Inflammatory macrophage (primary cell): ENCODE measurements around the gene FGFBP1.

ENCODE experiments used
- DNase-seq, 2 donors: peaks; one replicate each; pipeline ENCODE4 v3.0.0-alpha.2; 2020 to 2022

The FGFBP1 gene

DNA sequence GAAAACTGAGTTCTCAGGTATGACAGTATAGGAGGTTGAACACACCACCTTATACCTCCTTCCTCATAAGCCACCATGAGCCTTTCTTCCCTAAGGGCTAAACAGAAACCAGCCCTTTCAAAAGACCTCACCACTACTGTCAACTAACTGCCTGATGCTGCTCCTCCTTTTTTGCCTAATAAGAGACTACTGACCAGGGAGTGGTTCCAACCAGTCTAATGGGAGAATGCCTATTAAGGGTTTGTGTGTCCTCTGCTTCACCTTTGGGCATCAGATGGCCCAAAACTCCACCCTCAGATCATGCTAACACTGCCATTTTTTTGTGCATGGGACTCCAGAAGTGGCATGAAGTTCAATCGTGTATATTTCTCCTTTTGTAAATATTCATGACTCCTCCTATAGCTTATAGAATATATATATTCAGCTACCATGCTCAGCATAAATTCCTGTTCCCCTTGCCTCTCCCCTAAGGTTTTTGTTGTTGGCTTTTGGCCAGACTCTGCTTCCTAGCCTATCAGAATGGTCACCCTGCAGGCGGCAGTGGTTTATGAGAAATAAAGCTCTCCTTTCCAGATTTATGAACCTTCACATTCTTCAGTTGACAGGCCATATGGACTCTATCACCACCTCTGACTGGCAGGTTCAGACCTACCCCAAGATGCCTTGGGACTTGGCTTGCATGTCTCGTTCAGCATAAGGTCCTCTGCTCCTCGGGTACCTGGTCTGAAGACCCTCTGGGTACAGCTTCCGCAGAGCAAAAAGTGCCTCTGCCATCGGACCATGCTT lies 28.2 kb downstream of the FGFBP1 start:
- no peak for DNase-seq

DNA sequence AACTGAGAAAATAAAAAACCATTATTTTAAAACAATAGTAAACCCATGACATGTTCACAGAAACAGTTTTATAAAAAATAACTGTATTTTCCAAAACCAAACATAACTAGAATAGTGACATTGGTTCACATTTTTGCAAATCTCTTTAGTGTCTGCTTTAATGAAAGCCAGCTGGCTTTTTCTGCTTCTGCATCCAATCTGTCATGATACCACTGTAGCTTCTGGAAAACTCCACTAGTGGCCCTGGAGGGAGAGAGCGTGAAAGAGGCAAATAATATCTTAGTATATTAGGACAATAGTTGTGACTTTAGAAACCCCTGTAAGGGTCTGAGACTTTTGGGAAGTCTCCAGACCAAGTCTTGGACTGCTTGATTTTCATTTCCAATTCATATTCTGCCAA lies 31.1 kb downstream of the FGFBP1 start:
- no peak for DNase-seq

DNA sequence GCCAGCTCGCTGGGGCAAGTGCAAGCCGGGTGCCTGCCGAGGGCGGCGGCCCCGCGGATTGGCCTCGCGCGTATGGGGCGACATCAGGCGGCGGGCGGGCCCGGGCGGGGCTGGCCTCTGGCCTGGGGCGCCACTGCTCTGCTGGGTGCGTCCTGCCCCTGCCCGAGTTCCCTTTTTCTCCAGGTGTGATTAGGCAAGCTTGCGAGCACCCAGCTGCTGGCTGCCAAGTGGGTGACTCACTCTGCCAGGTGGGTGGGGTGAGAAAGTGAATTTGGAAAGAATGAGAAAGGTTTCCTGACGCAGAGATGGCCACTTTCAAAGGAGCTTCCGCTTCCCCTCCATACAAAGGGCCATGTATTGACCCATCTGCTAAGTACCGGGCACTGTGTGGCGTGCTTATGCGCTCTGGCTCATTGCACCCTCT lies 32.5 kb downstream of the FGFBP1 start:
- peak; percentile 25 to 37 for DNase-seq

DNA sequence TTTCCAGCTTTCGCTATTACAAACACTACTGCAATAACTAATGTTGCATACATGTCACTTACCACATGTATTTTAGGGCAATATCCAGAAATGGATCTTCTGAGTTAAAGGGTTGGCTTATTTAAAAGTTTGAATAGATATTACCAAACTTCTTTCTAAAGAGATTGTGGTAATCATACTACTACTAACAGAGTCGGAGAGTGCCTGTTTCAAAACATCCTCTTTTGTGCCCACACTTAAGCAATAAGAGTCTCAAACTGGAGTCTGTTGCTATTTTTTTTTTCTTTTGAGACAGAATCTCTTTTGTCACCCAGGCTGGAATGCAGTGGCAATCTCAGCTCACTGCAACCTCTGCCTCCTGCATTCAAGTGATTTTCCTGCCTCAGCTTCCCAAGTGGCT lies 35.8 kb downstream of the FGFBP1 start:
- DNase-seq: peak; percentile 86 to 95

DNA sequence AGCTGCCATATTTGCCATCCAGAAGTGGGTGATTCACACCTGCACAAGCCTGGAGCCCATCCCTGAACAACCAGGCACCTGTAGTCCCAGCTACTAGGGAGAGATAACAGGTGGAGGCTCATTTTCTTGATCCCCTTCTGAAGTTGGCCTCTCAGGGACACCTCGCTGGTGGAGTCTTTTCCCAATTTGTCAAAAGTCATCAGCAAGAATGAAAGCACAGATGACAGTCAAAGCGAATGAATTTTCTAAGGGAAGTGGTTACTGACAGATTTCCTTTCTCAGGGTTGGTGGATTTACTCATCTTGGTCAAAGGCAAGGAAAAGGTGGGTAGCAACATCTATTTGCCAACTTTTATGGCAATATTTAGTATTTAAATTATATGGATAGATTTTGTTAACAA lies 36.5 kb downstream of the FGFBP1 start:
- peak; percentile 43 to 61 for DNase-seq

DNA sequence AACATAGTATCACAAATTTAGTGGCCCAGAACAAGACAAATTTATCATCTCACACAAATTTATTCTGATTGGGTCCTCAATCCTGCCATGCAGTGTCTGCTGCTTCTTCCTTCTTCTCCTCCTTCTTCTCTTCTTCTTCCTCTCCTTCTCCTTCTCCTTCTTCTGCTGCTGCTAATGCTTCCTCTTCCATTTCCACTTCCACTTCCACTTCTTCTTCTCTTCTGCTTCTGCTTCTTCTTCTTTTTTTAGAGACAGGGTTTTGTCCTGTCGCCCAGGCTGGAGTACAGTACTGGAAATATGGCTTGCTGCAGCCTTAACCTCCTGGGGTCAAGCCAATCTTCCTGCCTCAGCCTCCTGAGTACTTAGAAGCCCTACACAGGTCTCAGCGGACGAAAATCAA lies 37.5 kb downstream of the FGFBP1 start:
- DNase-seq: peak; percentile 4 to 9

DNA sequence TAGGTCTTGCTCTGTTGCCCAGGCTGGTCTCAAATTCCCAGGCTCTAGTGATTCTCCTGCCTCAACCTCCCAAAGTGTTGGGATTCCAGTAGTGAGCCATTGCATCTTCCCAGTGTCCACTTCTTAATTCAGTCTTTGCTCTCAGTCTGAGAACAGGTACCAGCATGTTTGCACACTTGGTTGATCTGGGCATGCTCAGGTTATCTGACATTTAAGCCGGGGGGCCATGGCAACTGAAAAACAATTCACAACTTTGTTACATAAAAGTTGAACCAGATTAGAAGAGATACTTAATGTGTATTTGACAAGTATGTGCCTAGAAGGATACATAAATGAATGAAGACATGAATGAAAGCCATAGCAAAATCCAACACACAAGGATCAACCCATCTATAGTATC lies 39.0 kb downstream of the FGFBP1 start:
- DNase-seq: no peak

DNA sequence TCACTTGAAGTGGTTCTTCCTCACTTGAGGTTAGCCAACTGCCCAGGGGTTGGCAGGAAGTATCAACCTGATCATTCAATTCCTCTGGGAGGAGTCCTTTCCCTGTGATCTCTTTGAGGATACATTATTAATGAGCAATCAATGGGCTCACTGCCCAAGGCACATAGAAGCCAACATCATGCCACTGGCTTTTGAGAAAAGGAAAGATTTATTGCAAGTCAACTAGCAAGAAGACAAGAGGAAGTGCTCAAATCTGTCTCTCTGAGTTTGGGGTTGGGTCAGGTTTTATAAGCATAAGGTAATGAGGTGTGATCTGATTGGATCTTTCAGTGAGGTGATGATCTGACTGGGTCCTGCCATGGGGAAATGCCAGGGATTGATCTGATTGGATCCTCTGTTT lies 39.6 kb downstream of the FGFBP1 start:
- no peak for DNase-seq

DNA sequence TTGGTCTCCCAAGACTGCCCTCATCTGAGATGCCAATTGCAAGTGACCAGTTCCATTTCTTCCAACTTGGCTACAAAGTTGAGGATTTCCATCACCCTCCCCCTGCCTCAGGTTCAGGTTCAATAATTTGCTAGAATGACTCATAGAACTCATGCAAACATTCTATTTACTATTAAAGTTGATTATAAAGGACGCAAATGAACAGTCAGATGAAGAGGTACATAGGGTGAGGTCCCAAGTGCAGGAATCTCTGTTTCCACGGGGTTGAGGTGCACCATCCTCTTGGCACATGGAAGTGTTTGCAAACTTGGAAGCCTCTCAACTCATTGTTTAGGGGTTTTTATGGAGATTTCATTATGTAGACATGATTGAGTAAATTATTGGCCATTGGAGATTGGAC lies 41.0 kb downstream of the FGFBP1 start:
- no peak for DNase-seq

DNA sequence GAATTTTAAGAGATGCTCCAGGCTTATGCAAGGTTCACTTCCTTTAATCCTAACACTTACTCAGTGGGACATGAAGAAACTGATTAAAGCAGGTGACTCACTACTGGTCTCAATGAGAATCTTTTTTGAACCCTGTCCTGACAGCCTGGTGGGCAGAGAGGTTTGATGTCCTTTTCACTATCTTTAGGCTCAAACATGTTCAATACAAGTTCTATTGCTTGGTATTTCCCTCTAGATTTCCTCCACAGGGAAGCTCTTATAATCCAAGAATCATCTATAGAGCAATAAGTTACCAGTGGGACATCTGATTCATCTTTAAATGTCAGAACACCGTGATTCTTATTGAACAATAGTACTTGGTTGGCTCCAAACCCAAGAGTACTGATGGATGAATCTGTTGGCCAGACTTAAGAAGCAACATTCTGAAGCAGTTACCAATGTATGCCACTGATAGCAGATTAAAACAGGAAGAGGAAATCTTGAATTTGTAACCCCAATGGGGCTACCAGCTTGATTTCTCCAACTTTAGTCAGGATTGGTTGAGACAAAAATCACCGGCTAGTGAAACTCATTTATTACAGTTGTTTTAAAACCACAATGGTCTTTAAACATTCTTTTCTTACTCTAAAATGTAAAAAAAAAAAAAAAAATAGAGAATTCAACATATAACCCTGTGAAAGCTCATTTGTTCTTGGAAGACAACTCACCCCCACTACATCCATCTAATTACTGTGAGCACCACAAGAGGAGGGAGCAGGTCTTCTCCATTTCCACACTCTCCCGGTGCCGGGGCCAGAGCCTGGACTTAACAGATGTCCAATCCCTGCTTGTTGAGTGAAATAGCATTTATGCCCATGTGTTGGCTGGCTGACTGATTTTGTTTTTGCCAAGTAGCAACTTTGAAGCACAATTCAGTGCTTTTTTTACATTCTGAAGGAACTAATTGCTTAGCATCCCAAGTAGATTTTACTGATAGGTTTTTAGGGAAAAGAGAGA lies 43.3 kb downstream of the FGFBP1 start:
- peak; percentile 22 to 36 for DNase-seq

DNA sequence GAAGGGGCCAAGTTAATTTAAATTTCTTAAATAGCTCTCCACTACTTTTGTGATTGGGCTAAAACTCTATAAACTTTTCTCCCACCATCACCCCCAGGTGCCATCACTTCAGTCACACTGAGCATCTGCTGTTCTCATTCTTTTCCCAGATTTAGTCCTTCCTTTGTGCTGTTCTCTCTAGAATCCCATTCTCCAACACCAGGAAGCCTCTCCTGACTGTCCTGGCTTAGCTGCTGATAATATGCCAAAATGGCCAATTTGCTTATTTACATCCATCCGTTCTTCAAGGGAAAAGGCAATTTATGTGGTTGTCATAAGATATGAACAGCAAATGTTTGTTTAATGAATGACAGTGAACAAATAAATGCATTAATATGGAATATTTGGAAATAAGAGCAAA lies 44.1 kb downstream of the FGFBP1 start:
- DNase-seq: no peak

DNA sequence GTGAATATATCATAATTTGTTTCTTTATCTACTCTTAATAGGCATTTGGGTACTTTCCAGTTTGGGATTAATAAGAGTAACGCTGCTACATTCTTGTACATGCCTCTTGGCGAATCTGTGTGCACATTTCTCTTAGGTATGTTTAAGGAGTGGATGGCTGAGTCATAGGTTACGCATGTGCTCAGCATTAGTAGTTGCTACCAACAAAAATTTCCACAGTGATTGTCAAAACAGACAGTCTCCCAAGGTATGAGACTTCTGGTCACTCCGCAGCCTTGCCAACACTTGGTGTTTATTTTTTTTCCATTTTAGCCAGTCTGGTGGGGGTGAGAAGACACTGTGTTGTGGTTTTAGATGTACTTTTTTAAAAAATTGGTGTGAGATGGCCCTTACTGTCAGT lies 44.6 kb downstream of the FGFBP1 start:
- DNase-seq: no peak

DNA sequence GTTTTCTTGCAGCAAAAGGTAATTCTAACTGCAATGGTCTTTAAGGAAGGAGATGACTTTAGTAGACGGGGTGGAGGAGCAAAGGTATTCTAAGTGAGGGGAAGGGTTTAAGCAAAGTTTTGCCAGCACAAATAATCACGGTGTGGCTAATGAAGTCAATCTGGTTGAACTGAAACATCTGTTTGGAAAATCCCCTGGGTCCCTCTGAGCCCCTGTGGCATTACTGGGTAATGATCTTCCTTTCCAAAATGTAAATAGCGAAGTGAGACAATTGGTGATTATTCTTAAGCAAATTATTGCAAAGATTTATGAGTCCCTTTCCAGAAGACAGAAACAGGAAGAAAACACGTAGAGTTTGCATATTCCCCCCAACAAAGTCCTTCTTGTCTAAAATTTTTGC lies 47.2 kb downstream of the FGFBP1 start:
- no peak for DNase-seq

DNA sequence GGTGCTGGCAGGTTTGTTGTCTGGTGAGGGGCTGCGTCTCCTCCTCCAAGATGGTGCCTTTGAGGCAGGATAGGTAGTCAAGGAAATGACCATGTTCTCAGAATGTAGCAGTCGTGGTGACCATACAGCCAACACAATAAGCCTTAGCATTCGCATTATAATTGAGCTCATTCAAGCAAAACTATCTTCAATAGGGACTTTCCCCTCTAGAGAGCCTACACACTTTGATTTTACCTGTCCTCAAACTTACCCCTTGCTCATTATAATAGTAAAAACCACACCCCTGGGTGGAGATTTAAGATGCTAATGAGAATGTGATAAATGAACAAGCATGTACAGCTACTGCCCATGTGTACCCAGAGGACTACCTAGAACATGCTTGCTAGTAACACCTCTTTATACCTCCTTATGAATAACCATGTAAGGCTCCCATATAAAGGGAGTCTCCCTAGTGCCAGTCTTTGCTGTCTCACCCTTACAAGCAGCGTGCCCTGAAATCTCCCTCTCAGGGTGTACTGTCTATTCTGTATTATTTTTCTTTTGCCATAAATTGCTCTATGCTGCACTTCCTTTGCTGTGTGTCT lies 48.2 kb downstream of the FGFBP1 start:
- DNase-seq: no peak

DNA sequence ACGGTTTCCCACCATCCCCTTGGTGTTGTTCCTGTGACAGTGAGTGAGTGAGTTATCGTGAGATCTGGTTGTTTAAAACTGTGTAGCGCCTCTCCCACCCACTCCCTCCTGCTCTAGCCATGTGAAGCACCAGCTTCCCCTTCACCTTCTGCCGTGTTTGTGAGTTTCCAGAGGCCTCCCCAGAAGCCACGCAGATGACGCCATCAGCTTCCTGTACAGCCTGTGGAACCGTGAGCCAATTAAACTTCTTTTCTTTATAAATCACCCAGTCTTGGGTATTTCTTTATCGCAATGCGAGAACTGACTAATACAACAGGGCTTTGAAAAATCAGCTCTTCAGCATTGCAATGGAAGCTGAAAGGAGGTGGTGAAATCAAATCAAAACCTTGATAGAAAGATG lies 50.0 kb downstream of the FGFBP1 start:
- peak; percentile 14 to 38 for DNase-seq
